MM.1S (cell line): ENCODE data around the gene CUL5.

Experiments used
- DNase-seq: peaks from one replicate; pipeline ENCODE4 v3.0.0-alpha.2; 2015
- H2AFZ ChIP-seq: fragments of 300-600 bp; sonication (generic); 2 replicates; pipeline ENCODE4 v1.6.0; 2016; ENCODE audit warnings: antibody characterized with exemption, low read length
- H3F3A ChIP-seq: fragments of 300-600 bp; sonication (generic); 2 replicates; pipeline ENCODE4 v1.6.1; 2016; ENCODE audit warnings: mild to moderate bottlenecking, antibody characterized with exemption, low read length, moderate library complexity, mixed read lengths; ENCODE audit not compliant: insufficient read depth
- H3K27ac ChIP-seq: fragments of 300-600 bp; sonication (generic); 2 replicates; pipeline ENCODE4 v1.5.1; 2016; ENCODE audit warnings: mild to moderate bottlenecking, low read length
- H3K27me3 ChIP-seq: fragments of 300-600 bp; sonication (generic); replicated peaks from 2 replicates; pipeline ENCODE4 v1.6.0; 2016; ENCODE audit warnings: low read length; ENCODE audit not compliant: insufficient read depth
- H3K36me3 ChIP-seq: fragments of 300-600 bp; sonication (generic); replicated peaks from 2 replicates; pipeline ENCODE4 v1.6.1; 2016; ENCODE audit warnings: mild to moderate bottlenecking, low read length, mixed read lengths; ENCODE audit not compliant: insufficient read depth
- H3K4me1 ChIP-seq: fragments of 300-600 bp; sonication (generic); 2 replicates; pipeline ENCODE4 v1.6.1; 2016; ENCODE audit warnings: low read length, mixed read lengths
- H3K4me2 ChIP-seq: fragments of 300-600 bp; sonication (generic); 2 replicates; pipeline ENCODE4 v1.6.0; 2016; ENCODE audit warnings: low read depth, low read length
- H3K4me3 ChIP-seq: fragments of 300-600 bp; sonication (generic); 2 replicates; pipeline ENCODE4 v1.5.1; 2016; ENCODE audit warnings: low read length, mixed read lengths
- H3K79me2 ChIP-seq: fragments of 300-600 bp; sonication (generic); 2 replicates; pipeline ENCODE4 v1.6.1; 2016; ENCODE audit warnings: mixed run types, low read length, mixed read lengths
- H3K9ac ChIP-seq: fragments of 300-600 bp; sonication (generic); 2 replicates; pipeline ENCODE4 v1.6.1; 2016; ENCODE audit warnings: low read length, mixed read lengths
- H3K9me2 ChIP-seq: fragments of 300-600 bp; sonication (generic); replicated peaks from 2 replicates; pipeline ENCODE4 v1.6.1; 2016; ENCODE audit warnings: mild to moderate bottlenecking, low read length, mixed read lengths; ENCODE audit not compliant: insufficient read depth
- H3K9me3 ChIP-seq: fragments of 300-600 bp; sonication (generic); replicated peaks from 2 replicates; pipeline ENCODE4 v1.6.1; 2016; ENCODE audit warnings: mild to moderate bottlenecking, low read length, mixed read lengths; ENCODE audit not compliant: insufficient read depth
- H4K20me1 ChIP-seq: fragments of 300-600 bp; sonication (generic); 2 replicates; pipeline ENCODE4 v1.6.1; 2016; ENCODE audit warnings: mild to moderate bottlenecking, low read length, moderate library complexity, mixed read lengths; ENCODE audit not compliant: insufficient read depth
- CTCF ChIP-seq: fragments of 300-600 bp; sonication (generic); IDR thresholded peaks from 2 replicates; pipeline ENCODE4 v1.5.1; 2016; ENCODE audit warnings: antibody characterized with exemption, low read length, mixed read lengths
- EZH2 ChIP-seq: fragments of 300-600 bp; sonication (generic); optimal IDR thresholded peaks from 2 replicates; pipeline ENCODE3; 2017; ENCODE audit warnings: low read depth, mild to moderate bottlenecking, antibody characterized with exemption, low read length, mixed read lengths
- EZH2phosphoT487 ChIP-seq: fragments of 300-600 bp; sonication (generic); IDR thresholded peaks from 2 replicates; pipeline ENCODE4 v1.6.1; 2018; ENCODE audit warnings: antibody characterized with exemption, low read length

The CUL5 gene

GRCh38 chr11:108137212-108137611, 128.5 kb downstream of the CUL5 start:
- H3K36me3 ChIP-seq, result peaks cover 4% of the 10 kb centered on the region; the same call in 1 of the 2 replicates
- H3K27ac ChIP-seq, result no peak overlapping the region
- H3K4me1 ChIP-seq, result peaks cover 4% of the 10 kb centered on the region; the same call in 1 of the 2 replicates
- TF ChIP-seq CTCF (no peak), EZH2 (no peak), EZH2phosphoT487 (no peak)
- no peaks in the 10 kb centered on the region for H3K9me2 ChIP-seq
- H3K27me3 ChIP-seq, result no peaks in the 10 kb centered on the region
- no peaks in the 10 kb centered on the region for H4K20me1 ChIP-seq
- peaks cover 7% of the 10 kb centered on the region for H3F3A ChIP-seq
- no peaks in the 10 kb centered on the region for H3K9me3 ChIP-seq
- no peak for DNase-seq
- no peaks in the 10 kb centered on the region for H3K79me2 ChIP-seq
- no peak overlapping the region for H3K4me2 ChIP-seq
- H3K4me3 ChIP-seq, result no peak overlapping the region
- H3K9ac ChIP-seq, result no peak overlapping the region
- no peak overlapping the region for H2AFZ ChIP-seq

DNA sequence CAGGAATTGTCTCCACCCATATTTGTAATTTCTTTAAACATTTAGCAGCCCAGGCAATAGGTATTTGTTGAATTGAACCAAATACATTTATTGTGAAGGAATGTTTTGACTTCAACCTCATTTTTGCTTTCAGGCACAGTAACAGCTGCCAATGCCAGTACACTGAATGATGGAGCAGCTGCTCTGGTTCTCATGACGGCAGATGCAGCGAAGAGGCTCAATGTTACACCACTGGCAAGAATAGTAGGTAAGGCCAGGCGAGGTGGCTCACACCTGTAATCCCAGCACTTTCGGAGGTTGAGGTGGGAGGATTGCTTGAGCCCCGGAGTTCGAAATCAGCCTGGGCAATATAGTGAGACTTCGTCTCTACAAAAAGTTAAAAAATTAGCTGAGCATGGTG, 133.6 kb downstream of the CUL5 start:
- no peak overlapping the region for H3K9ac ChIP-seq
- peaks cover 15% of the 10 kb centered on the region for H3F3A ChIP-seq
- H2AFZ ChIP-seq, result no peak overlapping the region
- no peaks in the 10 kb centered on the region for H3K79me2 ChIP-seq
- H3K4me3 ChIP-seq, result no peak overlapping the region
- no peak for DNase-seq
- no peaks in the 10 kb centered on the region for H3K9me2 ChIP-seq
- H4K20me1 ChIP-seq, result no peaks in the 10 kb centered on the region
- H3K36me3 ChIP-seq, result no peaks in the 10 kb centered on the region; the same call in 1 of the 2 replicates
- TF ChIP-seq EZH2 (no peak), EZH2phosphoT487 (no peak), CTCF (no peak)
- peaks cover 16% of the 10 kb centered on the region for H3K4me1 ChIP-seq
- H3K9me3 ChIP-seq, result no peaks in the 10 kb centered on the region
- no peak overlapping the region for H3K27ac ChIP-seq
- no peak overlapping the region for H3K4me2 ChIP-seq
- no peaks in the 10 kb centered on the region for H3K27me3 ChIP-seq

- Histone ChIP-seq H3K79me2 (no peaks in the 10 kb centered on the region), H3K36me3 (no peaks in the 10 kb centered on the region; the same call in 1 of the 2 replicates), H3K27me3 (no peaks in the 10 kb centered on the region), H4K20me1 (no peaks in the 10 kb centered on the region), H3K4me3 (no peak overlapping the region), H2AFZ (no peak overlapping the region), H3K9me2 (no peaks in the 10 kb centered on the region), H3K9me3 (no peaks in the 10 kb centered on the region), H3F3A (peaks cover 15% of the 10 kb centered on the region), H3K27ac (peak overlapping the region; percentile 55; the same call in 1 of the 2 replicates), H3K4me2 (peak overlapping the region; percentile 12; the same call in 1 of the 2 replicates), H3K9ac (no peak overlapping the region), H3K4me1 (peaks cover 16% of the 10 kb centered on the region)
- no peak for TF ChIP-seq CTCF
- TF ChIP-seq EZH2phosphoT487, result no peak
- TF ChIP-seq EZH2, result no peak
- peak; percentile 54 for DNase-seq
Observed at GRCh38 chr11:108144615-108145014, 135.9 kb downstream of the CUL5 start.

GRCh38 chr11:108147150-108147549, 138.5 kb downstream of the CUL5 start:
- Histone ChIP-seq H3K9ac (no peak overlapping the region), H3F3A (peaks cover 15% of the 10 kb centered on the region), H3K9me2 (no peaks in the 10 kb centered on the region), H3K4me1 (peaks cover 16% of the 10 kb centered on the region), H3K4me3 (no peak overlapping the region), H3K27ac (no peak overlapping the region), H3K9me3 (no peaks in the 10 kb centered on the region), H4K20me1 (no peaks in the 10 kb centered on the region), H3K79me2 (no peaks in the 10 kb centered on the region), H3K4me2 (no peak overlapping the region), H3K36me3 (no peaks in the 10 kb centered on the region; the same call in 1 of the 2 replicates), H2AFZ (no peak overlapping the region), H3K27me3 (no peaks in the 10 kb centered on the region)
- no peak for TF ChIP-seq EZH2phosphoT487
- TF ChIP-seq CTCF, result no peak
- TF ChIP-seq EZH2, result no peak
- no peak for DNase-seq
